HepG2 (cell line): Measurements from ENCODE around the gene XAGE2. TPM values are rescaled to one million over a fixed set of nuclear protein-coding genes. Genes with fewer than 3 reads are reported as not detected.
"Not testable (repeated sequence)": the region's sequence is repeated elsewhere in the genome, so short reads cannot be mapped to it uniquely, and the experiment has no call there.

Source experiments
- ATAC-seq: fragments of 200-7000 bp; cut with Tn5 transposase; 3 replicates; pipeline ENCODE4 v1.9.1; 2020; ENCODE audit warnings: mild to moderate bottlenecking, moderate library complexity
- BruUV-seq: library from RNA; stranded (reverse); fragments of 400-500 nt; replicated peaks from 2 replicates; lab custom pipeline; 2021; lab: Mats Ljungman, UMichigan
- CTCF ChIA-PET: fragments of 300-600 bp; formaldehyde crosslinking; extraction: SDS; loops from one replicate; lab custom pipeline; 2021; ENCODE audit warnings: low total read pairs, inconsistent platforms, low intra/inter-chr PET ratio; lab: Yijun Ruan, JAX
- POLR2A ChIA-PET: fragments of 350-600 bp; sonication (Branson Sonifier 250); formaldehyde crosslinking; loops from one replicate; lab custom pipeline; 2020; ENCODE audit warnings: antibody characterized with exemption, inconsistent platforms; lab: Yijun Ruan, JAX
- DNase-seq: peaks from one replicate; pipeline ENCODE4 v3.0.0-alpha.2; 2015; ENCODE audit warnings: low spot score
- FAIRE-seq: peaks from 3 replicates; lab custom pipeline; 2011; peaks lifted over from hg19 to GRCh38; lab: Jason Lieb, UNC
- H2AFZ ChIP-seq: one replicate; pipeline ENCODE4 v1.6.1; 2011; ENCODE audit warnings: low read length, inconsistent platforms
- H3K27ac ChIP-seq: fragments of 300-600 bp; 3 replicates; pipeline ENCODE4 v1.8.0; 2011; ENCODE audit warnings: mixed run types, mild to moderate bottlenecking, mixed read lengths, low read length, inconsistent platforms; ENCODE audit not compliant: insufficient read depth; ENCODE audit errors: extremely low read length
- H3K27me3 ChIP-seq, 2 experiments: fragments of 200-600 bp in 1 of 2; 2 replicates in 1 of 2; 3 replicates in 1 of 2; pipeline versions ENCODE4 v1.6.0 to v1.8.0; 2011; ENCODE audit warnings: low read length in 2 of 2, mild to moderate bottlenecking in 2 of 2, moderate library complexity in 2 of 2, inconsistent platforms in 1 of 2; ENCODE audit not compliant: insufficient read depth in 2 of 2, control insufficient read depth in 1 of 2
- H3K36me3 ChIP-seq, 2 experiments: fragments of 200-600 bp in 1 of 2; replicated peaks in 1 of 2; 2 replicates in 1 of 2; 3 replicates in 1 of 2; pipeline versions ENCODE4 v1.5.1 to v1.8.0; 2011; ENCODE audit warnings: low read length in 2 of 2, inconsistent platforms in 1 of 2; ENCODE audit not compliant: insufficient read depth in 2 of 2, control insufficient read depth in 1 of 2
- H3K4me1 ChIP-seq: 2 replicates; pipeline ENCODE4 v1.5.1; 2012; ENCODE audit warnings: low read length, inconsistent platforms; ENCODE audit not compliant: insufficient read depth
- H3K4me2 ChIP-seq: 2 replicates; pipeline ENCODE4 v1.6.0; 2011; ENCODE audit warnings: low read depth, low read length, inconsistent platforms
- H3K4me3 ChIP-seq, 3 experiments: fragments of 200-600 bp in 1 of 3; sonication (generic), shearing (Covaris generic) in 1 of 3; replicated peaks in 1 of 3; 2 replicates each; pipeline ENCODE4 v1.5.1; 2011 to 2016; ENCODE audit warnings: low read length in 3 of 3, inconsistent platforms in 2 of 3, low read depth in 2 of 3, mild to moderate bottlenecking in 2 of 3, control low read depth in 1 of 3, mixed read lengths in 1 of 3; ENCODE audit not compliant: insufficient read depth in 1 of 3
- H3K79me2 ChIP-seq: one replicate; pipeline ENCODE4 v1.6.1; 2011; ENCODE audit warnings: low read length, inconsistent platforms; ENCODE audit not compliant: insufficient read depth
- H3K9ac ChIP-seq: 2 replicates; pipeline ENCODE4 v1.6.0; 2011; ENCODE audit warnings: mild to moderate bottlenecking, low read depth, low read length, inconsistent platforms; ENCODE audit not compliant: insufficient read depth
- H3K9me3 ChIP-seq: 2 replicates; pipeline ENCODE4 v1.5.1; 2012; ENCODE audit warnings: mild to moderate bottlenecking, low read length
- H4K20me1 ChIP-seq: 2 replicates; pipeline ENCODE4 v1.6.0; 2011; ENCODE audit warnings: inconsistent platforms, mild to moderate bottlenecking, low read length, moderate library complexity; ENCODE audit not compliant: insufficient read depth
- CCAR2 ChIP-seq: fragments of 200-400 bp; formaldehyde crosslinking; optimal IDR thresholded peaks from 2 replicates; pipeline ENCODE3; 2018; ENCODE audit warnings: low read depth, mild to moderate bottlenecking, low read length, moderate library complexity
- KDM1A ChIP-seq: IDR thresholded peaks from 2 replicates; pipeline ENCODE4 v1.6.1; 2016; ENCODE audit warnings: missing compliant biosample characterization
- TBL1XR1 ChIP-seq: fragments of 150-350 bp; IDR thresholded peaks from 2 replicates; pipeline ENCODE4 v1.6.1; 2014; ENCODE audit warnings: borderline replicate concordance, low read length; ENCODE audit not compliant: partially characterized antibody
- ZNF775 ChIP-seq: sonication (generic); formaldehyde crosslinking; IDR thresholded peaks from 2 replicates; pipeline ENCODE4 v1.4.0; 2020; ENCODE audit warnings: missing genetic modification reagents, mild to moderate bottlenecking, moderate library complexity, borderline replicate concordance
- WGBS: methylation state at CpG from one replicate; pipeline ENCODE4 v1.1.6; 2017; ENCODE audit warnings: low lambda C conversion rate; 5-methylcytosine and 5-hydroxymethylcytosine counted together
- in situ Hi-C: cut with HindIII; loops from 2 replicates; pipeline ENCODE4 v1.10.0; 2017; ENCODE audit warnings: low pct_unique_long_range_greater_than_20kb; ENCODE audit not compliant: extremely low pct_ligation_motif_present
- intact Hi-C: fragments of 100-400 bp; cut with micrococcal nuclease; formaldehyde crosslinking; loops from one replicate; pipeline ENCODE4 v1.10.0; 2022; ENCODE audit not compliant: unreplicated experiment
- polyA plus RNA-seq, 8 experiments: library from polyadenylated mRNA; depleted of rRNA in 3 of 8; stranded (reverse) in 7 of 8; unstranded in 1 of 8; fragments of >200 nt; fragmentation: Illumina TruSeq in 4 of 8; extraction: Trizol in 4 of 8; gene quantifications; 2 replicates each; pipeline versions ENCODE4 v1.2.1 to v1.2.3, GENCODE V29; 2011 to 2016; ENCODE audit warnings: low read depth in 4 of 8, missing spikeins in 1 of 8, mixed read lengths in 1 of 8; ENCODE audit not compliant: insufficient read depth in 1 of 8
- total RNA-seq, 5 experiments: library from RNA; depleted of rRNA; stranded (reverse); fragments of >200 nt; fragmentation: Illumina TruSeq; extraction: Trizol; gene quantifications; 2 replicates each; pipeline ENCODE4 v1.2.3, GENCODE V29; 2016; ENCODE audit warnings: low read depth in 1 of 5
- TF ChIP-seq, protein P1 (sequence below): sonication (generic); formaldehyde crosslinking; IDR thresholded peaks from 2 replicates; pipeline ENCODE4 v1.9.0; 2021; ENCODE audit warnings: missing genetic modification reagents, borderline replicate concordance
- TF ChIP-seq, protein P2 (sequence below): sonication (generic); formaldehyde crosslinking; IDR thresholded peaks from 2 replicates; pipeline ENCODE4 v1.4.0; 2020; ENCODE audit warnings: missing genetic modification reagents, borderline replicate concordance
- TF ChIP-seq, protein P3 (sequence below): sonication (generic); formaldehyde crosslinking; IDR thresholded peaks from 2 replicates; pipeline ENCODE4 v1.5.1; 2020; ENCODE audit warnings: mild to moderate bottlenecking, missing genetic modification reagents, moderate library complexity

The XAGE2 gene
- total and polyA plus RNA-seq, 2 of the 13 experiments (the other 11 are each of a cell fraction or from before 2014, with no cell fraction given): not detected

DNA sequence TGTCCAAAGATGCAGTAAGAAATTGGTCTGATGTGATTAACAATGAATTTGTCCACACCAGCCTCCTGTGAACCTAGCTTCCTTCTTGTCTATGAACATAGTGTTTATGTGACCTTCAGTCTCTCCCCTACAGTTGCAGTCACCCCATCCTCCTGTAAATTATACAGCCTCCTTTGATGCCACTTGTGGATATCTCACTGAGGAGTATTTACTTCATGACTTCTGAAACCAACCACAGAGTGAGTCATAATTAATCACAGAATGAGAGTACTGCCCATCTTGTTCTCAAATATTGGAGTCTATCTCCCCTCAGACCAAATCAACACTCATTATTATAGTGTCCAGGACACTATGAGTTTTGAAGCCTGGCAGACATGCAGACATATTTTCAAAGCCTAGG lies 27.3 kb upstream of the XAGE2 start:
- no peak for DNase-seq
- Histone ChIP-seq H4K20me1 (no peaks in the 10 kb centered on the region), H3K36me3 (no peaks in the 10 kb centered on the region), H3K27me3 (no peaks in the 10 kb centered on the region), H3K4me2 (no peak overlapping the region), H3K79me2 (no peaks in the 10 kb centered on the region), H3K9me3 (no peaks in the 10 kb centered on the region), H2AFZ (no peak overlapping the region), H3K4me1 (no peaks in the 10 kb centered on the region), H3K27ac (no peak overlapping the region), H3K9ac (no peak overlapping the region), H3K4me3 (no peak overlapping the region)
- in situ Hi-C loops (no loop called here), intact Hi-C loops (no loop called here)
- ChIA-PET POLR2A (no interaction called here), CTCF (no interaction called here)
- no peak for TF ChIP-seq TBL1XR1
- TF ChIP-seq, protein P1, sequence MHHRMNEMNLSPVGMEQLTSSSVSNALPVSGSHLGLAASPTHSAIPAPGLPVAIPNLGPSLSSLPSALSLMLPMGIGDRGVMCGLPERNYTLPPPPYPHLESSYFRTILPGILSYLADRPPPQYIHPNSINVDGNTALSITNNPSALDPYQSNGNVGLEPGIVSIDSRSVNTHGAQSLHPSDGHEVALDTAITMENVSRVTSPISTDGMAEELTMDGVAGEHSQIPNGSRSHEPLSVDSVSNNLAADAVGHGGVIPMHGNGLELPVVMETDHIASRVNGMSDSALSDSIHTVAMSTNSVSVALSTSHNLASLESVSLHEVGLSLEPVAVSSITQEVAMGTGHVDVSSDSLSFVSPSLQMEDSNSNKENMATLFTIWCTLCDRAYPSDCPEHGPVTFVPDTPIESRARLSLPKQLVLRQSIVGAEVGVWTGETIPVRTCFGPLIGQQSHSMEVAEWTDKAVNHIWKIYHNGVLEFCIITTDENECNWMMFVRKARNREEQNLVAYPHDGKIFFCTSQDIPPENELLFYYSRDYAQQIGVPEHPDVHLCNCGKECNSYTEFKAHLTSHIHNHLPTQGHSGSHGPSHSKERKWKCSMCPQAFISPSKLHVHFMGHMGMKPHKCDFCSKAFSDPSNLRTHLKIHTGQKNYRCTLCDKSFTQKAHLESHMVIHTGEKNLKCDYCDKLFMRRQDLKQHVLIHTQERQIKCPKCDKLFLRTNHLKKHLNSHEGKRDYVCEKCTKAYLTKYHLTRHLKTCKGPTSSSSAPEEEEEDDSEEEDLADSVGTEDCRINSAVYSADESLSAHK: no peak
- no peak for TF ChIP-seq CCAR2
- no peak for TF ChIP-seq KDM1A (CRISPR knock-in tag)
- TF ChIP-seq, protein P2, sequence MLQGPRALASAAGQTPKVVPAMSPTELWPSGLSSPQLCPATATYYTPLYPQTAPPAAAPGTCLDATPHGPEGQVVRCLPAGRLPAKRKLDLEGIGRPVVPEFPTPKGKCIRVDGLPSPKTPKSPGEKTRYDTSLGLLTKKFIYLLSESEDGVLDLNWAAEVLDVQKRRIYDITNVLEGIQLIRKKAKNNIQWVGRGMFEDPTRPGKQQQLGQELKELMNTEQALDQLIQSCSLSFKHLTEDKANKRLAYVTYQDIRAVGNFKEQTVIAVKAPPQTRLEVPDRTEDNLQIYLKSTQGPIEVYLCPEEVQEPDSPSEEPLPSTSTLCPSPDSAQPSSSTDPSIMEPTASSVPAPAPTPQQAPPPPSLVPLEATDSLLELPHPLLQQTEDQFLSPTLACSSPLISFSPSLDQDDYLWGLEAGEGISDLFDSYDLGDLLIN (CRISPR knock-in tag): no peak
- no peak for TF ChIP-seq ZNF775
- TF ChIP-seq, protein P3, sequence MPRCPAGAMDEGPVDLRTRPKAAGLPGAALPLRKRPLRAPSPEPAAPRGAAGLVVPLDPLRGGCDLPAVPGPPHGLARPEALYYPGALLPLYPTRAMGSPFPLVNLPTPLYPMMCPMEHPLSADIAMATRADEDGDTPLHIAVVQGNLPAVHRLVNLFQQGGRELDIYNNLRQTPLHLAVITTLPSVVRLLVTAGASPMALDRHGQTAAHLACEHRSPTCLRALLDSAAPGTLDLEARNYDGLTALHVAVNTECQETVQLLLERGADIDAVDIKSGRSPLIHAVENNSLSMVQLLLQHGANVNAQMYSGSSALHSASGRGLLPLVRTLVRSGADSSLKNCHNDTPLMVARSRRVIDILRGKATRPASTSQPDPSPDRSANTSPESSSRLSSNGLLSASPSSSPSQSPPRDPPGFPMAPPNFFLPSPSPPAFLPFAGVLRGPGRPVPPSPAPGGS: no peak
- FAIRE-seq: no peak
- ATAC-seq: no peak
- BruUV-seq: no TSS peak

DNA sequence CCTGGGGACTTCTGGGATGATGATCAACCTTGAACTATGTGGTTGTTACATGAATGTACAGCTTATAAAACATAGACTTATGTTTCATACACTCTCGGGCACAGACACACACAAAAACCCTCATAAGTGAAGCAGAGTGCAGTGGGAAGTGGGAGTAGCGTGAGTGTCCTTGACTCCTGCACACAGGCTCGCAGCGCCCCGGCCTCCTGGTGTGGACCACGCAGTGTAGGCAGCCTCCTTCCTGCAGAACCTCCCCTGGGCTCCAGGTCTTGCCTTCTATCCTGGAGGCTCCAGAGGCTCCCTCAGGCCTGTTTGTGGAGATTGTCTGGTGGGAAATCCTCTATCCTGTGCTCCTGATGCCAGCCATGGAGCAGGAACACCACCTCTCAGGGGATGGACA lies 25.7 kb upstream of the XAGE2 start:
- FAIRE-seq, H3K79me2 ChIP-seq, intact Hi-C loops, H2AFZ ChIP-seq, BruUV-seq, POLR2A ChIA-PET, H3K9ac ChIP-seq, DNase-seq, ATAC-seq, H3K27me3 ChIP-seq, H3K4me1 ChIP-seq, H3K9me3 ChIP-seq, H3K27ac ChIP-seq, H4K20me1 ChIP-seq, H3K4me2 ChIP-seq, H3K4me3 ChIP-seq, H3K36me3 ChIP-seq, in situ Hi-C loops, CTCF ChIA-PET: not testable (repeated sequence)
- WGBS: no CpG with 5 or more reads among the region's 6 CpGs
